HG02852 (cell line): ENCODE results near the gene MMP14.
"Not testable (repeated sequence)": the region's sequence is repeated elsewhere in the genome, so short reads cannot be mapped to it uniquely, and the experiment has no call there.

ENCODE experiments used
- ATAC-seq: cut with Tn5 transposase; IDR thresholded peaks from one replicate; pipeline ENCODE4 v1.9.1; 2021; ENCODE audit warnings: mild to moderate bottlenecking, moderate library complexity; ENCODE audit not compliant: unreplicated experiment

Gene MMP14

DNA sequence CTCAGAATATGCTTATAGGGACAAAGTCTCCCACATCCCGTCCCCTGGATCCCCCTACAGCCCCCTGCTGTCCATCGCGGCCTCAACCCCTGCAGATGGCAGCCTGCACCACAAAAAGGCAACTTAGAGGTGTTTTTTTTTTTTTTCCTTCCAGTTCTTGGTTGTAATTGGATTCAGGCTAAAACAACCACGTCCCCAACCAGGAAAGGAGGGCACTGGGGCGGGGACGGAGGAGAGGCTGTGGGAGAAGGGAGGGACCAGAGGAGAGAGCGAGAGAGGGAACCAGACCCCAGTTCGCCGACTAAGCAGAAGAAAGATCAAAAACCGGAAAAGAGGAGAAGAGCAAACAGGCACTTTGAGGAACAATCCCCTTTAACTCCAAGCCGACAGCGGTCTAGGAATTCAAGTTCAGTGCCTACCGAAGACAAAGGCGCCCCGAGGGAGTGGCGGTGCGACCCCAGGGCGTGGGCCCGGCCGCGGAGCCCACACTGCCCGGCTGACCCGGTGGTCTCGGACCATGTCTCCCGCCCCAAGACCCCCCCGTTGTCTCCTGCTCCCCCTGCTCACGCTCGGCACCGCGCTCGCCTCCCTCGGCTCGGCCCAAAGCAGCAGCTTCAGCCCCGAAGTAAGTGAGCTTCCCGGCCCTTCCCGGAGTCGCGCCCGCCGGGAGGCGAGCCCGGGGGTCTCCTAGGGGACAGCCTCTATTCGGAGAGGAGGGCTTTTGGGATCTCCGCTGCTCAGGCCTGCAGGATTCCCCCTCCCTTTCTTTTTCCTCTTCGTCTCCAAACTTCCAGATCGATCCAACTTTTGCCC is at the start of gene MMP14:
Gene MMP14, plus strand, starts transcription at position 285 of the 813 bp plus-strand sequence. Its CDS starts 233 bp downstream, at position 518.
- ATAC-seq: no peak

DNA sequence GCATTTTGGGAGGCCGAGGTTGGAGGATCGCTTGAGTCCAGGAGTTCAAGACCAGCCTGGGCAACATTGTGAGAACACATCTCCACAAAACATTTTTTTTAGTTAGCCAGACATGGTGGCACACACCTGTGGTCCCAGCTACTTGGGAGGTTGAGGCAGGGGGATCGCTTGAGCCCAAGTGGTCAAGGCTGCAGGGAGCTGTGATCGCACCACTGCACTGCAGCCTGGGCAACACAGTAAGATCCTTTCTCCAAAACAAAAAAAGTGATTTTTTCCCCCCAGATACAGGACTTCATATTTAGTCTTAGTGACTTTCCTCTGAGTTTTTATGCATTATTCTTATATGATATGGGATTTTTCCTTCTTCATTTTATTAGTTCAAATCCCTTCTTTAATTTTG is 49.7 kb upstream of the MMP14 start:
- no peak for ATAC-seq

DNA sequence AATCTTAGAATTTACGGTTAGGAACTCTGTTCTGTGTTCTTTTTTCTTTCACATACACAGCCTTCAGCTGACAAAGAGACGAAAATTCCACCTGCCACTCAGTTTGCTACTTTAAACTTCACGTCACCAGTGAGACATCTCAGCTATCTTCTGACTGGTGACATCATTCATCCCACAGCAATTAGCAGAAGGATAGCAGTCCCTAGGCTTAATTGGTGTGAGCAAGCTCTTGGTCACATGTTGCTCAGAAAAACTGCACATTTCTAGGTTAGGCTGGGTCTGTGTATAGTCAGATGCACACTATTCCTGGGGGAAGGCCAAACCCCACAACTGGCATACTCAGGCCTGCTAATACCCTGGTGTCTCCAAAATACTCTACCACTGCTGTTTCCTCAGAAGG is 45.1 kb upstream of the MMP14 start:
- ATAC-seq: no peak

DNA sequence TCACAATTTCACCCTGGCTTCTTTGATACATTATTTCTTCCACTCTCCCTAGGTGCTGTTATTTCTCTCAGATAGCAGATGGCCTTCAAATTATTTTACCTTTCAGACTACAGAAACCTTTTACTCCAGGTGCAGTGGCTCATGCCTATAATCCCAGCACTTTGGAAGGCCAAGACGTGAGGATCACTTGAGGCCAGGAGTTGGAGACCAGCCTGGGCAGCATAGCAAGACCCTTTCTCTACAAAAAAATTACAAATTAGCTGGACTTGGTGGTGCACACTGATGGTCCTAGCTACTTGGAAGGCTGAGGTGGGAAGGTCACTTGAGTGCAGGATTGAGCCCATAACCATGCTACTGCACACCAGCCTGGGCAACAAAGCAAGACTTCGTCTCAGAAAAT is 44.2 kb upstream of the MMP14 start:
- no peak for ATAC-seq

DNA sequence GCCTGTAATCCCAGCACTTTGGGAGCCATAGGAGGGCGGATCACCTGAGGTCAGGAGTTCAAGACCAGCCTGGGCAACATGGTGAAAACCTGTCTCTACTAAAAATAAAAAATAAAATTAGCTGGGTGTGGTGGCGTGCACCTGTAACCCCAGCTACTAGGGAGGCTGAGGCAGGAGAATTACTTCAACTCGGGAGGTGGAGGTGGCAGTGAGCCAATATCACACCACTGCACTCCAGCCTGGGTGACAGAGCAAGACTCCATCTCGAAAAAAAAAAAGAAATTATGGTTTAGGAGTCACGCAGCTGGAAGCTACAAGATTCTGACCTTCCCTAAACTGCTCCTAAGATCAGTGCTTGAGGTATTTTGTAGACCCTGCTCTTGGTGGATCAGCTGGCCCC is 42.8 kb upstream of the MMP14 start:
- ATAC-seq: not testable (repeated sequence)

DNA sequence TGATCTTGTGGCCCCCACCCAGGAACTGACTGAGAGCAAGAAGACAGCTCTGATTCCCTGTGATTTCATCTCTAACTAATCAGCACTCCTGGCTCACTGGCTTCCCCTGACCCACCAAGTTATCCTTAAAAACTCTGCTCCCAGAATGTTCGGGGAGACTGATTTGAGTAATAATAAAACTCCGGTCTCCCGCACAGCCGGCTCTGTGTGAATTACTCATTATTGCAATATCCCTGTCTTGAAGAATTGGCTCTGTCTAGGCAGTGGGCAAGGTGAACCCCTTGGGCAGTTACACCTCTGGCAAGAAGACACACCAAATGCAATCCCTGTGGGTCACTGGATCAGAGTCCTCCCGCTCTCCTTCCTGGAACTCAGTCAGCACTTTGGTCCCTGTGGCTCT is 42.4 kb upstream of the MMP14 start:
- ATAC-seq: no peak

DNA sequence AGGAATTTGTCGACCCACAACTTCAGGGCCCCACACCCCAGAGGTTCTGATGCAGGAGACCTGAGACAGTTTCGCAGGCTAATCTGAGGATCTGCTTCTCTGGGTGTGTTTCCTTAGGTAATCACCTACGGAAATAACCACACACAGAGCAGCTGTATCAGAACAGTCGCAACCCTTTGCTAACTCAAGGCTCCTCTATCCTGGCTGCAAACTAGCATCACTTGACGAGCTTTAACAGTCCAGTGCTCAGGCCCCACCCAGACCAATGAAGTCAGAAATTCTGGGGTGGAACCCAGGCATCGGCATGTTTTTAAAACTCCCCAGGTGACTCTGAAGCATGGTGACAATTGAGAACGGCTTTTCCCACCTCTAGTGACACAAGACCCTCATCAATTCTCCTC is 41.8 kb upstream of the MMP14 start:
- ATAC-seq: peak; percentile 53

DNA sequence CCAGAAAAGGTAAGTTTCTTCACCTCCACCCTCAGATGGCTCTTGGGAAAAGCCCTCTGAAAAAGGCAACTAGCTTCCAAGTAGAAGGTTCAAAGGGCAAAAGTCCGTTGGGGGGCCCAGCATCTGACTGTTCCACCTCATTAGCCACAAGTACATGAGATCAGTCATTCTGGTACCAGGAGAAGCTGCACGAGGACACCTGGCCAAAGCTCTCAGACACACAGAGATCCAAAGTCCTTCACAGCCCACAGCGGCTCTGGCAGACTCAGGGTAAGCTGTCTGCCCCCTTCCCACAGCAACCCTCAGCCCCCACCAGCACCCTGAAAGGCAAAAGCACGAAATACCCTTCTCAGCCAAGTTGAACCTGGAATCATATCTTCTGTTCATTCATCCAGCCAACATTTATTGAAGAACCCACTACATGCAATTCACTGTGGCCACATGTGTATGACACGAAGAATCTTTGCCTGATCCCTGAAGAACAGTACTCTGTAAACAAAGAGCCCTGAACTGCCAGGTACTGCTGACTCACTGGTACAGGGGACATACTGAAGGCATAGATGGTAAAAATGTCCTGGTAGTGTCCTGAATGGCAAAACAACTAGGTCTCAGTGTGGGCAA is 40.2 kb upstream of the MMP14 start:
- ATAC-seq: peak; percentile 50

DNA sequence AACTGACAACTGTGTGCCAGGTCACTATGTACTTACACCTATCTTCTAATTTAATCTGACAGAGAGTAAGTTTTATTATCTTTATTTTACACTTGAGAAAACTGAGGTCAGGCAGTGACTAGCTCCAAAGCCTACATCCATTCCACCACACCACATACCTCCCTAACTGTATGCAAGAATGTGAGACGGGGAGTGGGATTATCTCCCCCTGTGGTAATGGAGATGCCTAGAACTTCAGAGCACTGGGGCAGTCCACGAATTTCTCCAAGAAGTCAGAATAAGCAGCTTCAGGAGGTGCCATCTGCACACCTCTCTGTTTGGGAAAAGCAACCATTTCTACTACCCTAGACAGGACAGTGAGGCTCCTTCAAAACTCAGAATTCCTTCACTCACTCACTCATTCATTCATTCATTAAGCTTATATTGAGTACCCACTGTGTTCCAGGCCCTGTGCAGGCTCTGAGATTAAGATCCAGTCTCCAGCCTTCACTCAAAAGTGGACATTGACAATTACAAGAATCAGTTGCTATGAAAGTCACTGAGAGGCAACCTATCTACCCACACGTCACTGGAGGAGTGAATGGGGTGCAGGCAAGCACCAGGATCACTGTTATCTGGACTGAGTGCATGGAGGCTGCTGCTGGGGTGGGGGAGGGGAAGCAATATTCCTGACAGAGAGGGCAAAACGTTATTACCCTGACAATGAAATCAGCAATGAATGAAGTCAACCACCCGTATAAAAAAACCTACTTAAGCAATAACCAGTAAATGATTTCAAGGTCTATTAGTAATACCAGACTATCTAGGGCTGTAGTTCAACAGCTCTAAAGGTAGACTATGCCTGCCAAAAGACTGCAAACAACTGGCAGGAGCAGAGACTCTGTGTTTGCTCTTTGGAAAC is 39.1 kb upstream of the MMP14 start:
- no peak for ATAC-seq

DNA sequence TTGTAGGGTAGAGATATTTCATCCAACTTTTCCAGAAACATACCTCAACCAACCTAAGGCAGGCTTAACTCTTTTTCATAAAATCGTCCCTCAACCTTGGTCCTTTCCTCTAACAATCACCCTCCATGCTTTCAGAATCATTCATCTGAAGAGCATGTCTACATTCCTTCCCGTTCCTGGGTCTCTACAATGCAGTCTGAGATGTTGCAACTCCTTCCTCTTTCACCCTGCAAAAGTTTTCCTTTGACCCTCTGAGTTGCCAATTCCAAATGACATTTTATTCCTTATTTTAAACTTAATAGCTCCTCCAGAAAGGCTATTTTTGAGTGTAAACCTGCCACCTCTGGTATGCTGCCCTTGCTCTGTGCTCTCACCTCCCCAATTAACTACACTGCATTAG is 37.9 kb upstream of the MMP14 start:
- no peak for ATAC-seq

DNA sequence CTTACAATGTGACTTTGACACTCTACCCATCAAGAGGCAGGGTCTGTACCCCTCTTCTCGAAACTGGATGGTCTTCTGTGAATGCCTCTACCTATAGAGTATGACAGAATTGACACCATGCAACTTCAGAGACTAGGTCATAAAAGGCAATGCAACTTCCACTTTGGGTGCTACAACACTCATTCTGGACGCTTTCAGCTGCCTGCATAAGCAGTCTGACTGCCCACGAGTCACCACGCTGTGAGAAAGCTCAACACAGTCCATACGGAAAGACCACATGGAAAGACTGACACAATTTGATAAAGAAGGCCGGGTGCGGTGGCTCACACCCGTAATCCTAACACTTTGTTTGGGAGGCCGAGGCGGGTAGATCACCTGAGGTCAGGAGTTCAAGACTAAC is 36.0 kb upstream of the MMP14 start:
- no peak for ATAC-seq

DNA sequence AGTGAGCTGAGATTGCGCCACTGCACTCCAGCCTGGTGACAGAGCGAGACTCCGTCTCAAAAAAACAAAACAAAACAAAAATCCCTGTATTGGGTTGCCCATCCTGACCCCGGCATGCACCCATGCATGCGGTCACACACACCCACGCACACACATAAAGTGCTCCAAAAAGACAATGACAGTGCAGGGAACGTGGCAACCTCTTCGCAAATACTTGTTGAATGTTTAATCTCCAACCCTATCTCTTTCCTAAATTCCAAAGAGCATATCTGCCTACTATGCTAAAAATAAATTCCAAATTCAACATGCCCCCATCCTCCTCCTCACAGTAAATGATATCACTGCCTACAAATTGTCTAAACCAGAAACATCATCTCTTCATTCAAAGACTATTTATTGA is 34.7 kb upstream of the MMP14 start:
- ATAC-seq: no peak

DNA sequence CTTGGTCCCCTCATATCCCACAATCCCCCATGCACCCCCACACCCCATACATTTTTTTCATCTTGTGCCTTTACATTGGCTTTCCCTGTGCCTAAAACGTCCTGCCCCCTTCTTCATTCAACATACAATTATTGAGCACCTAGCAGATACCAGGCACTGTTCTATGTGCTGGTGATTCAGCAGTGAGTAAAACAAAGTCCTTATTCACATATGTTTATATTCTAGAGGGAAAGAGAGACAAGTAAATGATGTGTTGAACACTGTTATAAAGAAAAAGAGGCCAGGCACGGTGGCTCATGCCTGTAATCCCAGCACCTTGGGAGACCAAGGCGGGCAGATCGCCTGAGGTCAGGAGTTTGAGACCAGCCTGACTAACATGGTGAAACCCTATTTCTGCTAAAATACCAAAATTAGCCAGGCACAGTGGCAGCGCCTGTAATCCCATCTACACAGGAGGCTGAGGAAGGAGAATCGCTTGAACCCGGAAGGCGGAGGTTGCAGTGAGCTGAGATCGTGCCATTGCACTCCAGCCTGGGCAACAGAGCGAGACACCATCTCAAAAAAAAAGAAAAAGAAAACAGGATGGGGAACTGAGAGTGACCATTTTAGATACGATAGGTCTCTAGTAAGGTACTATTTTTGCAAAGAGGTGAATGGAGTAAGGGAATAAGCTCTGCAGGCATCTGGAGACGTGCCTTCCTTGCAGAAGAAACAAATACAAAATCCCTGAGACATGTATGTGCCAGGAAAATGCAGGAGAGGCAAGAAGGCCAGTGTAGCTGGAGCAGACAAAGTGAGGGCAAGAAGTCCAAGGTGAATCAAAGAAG is 33.3 kb upstream of the MMP14 start:
- peak; percentile 65 for ATAC-seq

DNA sequence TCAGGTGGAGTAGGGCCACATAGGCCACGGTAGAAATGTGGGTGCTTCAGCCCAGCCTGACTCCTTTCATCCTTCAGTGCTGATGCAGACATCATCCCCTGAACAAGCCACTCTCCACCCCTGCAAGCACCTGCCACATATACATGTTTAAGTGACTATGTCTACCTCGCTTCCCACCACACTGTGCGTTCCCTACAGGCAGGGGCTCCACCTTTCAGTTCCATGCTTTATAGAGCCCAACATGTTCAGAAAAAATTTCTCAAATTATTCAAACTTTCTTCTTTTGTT is 32.8 kb upstream of the MMP14 start:
- ATAC-seq: peak; percentile 58

DNA sequence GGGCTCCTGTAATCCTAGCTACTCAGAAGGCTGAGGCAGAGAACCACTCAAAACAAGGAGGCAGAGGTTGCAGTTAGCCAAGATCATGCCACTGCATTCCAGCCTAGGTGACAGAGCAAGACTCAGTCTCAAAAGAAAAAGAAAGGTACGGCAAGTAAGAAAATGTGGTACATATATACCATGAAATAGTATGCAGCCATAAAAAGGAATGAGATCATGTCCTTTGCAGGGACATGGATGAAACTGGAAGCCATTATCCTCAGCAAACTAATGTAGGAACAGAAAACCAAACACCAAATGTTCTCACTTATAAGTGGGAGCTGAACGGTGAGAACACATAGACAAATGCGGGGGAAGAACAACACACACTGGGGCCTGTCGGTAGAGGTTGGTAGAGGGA is 31.1 kb upstream of the MMP14 start:
- ATAC-seq: not testable (repeated sequence)

DNA sequence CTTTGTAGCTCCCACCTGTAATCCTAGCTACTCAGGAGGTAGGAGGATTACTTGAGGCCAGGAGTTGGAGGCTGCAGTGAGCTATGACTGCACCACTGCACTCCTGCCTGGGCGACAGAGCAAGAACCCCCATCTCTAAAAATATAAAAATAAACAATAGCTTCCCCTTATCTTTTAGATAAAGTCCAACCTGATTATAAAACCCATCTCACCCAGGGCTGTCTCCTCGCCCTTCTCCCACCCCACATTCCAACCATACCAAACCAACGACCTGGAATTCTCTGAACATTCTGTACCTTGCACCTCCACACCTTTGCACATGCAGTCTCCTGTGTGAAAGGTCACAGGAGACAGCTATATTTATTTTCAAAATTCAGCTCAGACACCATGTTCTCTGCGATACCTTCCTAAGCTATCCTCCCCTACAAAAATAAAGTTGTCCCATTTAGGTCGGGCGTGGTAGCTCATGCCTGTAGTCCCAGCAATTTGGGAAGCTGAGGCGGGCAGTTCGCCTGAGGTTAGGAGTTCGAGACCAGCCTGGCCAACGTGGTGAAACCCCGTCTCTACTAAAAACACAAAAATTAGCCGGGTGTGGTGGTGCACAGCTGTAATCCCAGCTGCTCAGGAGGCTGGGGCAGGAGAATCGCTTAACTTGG is 28.8 kb upstream of the MMP14 start:
- ATAC-seq: no peak

DNA sequence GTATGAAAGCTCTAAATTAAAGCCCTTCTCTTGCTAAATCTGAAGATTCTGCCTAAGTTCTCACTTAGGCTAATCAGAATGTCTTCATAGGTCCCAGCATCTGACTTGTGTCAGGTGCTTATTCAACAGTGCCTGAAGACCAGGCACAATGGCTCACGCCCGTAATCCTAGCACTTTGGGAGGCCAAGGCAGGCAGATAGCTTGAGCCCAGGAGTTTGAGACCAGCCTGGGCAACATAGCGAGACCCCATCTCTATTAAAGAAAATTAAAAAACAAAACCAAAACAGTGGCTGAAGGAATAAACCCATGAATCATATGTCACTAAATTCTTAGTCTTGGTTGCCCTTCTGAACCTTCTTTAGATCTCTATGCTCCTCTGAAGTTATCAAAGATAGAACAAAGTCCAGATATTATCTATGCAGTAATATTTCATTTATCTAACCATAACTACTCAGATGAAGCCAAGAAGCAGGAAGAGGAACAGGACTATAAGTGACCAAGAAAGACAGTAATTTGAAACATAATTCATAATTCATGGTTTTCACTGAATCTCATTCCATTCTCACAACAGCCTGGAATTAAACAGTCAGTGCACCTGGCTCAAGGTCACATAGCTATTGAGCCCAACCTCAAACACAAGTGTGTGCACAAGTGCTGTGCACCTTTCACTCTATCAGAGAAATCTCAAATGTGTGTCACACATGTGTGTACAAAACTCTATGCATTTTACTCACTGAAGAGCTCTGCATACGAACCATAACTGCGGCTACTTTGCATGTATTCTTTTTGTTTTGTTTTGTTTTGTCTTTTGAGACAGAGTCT is 27.8 kb upstream of the MMP14 start:
- ATAC-seq: no peak

DNA sequence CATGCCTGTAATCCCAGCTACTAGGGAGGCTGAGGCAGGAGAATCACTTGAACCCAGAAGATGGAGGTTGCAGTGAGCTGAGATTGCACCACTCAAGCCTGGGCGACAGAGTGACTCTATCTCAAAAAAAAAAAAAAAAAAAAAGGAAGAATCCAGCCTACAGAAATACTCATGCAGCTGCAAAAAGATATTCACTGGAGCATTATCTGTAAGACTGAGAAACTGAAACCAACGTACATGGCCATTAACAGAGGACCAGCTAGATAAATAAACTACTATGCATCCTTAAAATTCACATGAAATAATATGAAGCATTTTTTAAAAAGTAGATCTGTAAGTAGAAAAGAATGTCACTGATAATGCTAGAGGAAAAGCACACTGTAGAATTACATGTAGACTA is 24.7 kb upstream of the MMP14 start:
- ATAC-seq: no peak

DNA sequence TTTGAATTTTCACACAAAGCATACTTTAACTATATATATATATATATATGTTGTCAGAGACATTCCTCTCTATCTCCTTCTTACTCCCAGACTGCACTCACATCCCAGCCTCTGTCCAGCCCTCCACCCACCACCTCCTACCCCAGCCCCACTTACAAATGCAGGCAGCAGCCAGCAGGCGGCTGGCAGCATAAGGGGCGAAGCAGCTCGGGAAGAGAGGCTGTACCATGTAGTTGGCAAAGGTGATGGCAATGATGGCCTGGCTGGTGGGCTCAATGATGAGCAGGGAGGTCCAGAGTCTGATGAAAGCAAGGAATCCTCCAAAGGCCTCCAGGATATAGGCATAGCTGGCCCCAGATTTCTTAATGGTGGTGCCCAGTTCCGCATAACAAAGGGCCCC is 23.6 kb upstream of the MMP14 start:
- ATAC-seq: no peak

DNA sequence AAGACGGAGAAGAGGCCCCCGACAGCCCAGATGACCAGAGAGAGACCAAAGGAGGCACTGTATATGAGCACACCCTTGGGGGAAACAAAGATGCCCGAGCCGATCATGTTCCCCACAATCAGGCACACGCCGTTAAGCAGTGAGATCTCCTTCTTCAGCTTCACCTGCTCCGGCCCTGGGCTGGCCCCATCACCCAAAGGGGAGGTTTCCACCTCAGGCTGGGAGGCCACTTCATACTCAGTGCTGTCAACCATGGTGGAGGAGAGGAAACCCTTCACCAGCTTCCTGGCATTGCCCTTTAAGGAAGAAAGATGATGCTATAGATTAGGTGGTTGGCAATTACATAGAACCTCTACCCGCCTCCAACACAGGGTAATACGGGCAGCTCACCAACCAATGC is 23.2 kb upstream of the MMP14 start:
- no peak for ATAC-seq
